SK-N-DZ (cell line): ENCODE measurements around the gene ENDOD1.
A peak's percentile ranks its signal among the peaks of the same experiment; 100 is the strongest.

Experiments
- DNase-seq: peaks from one replicate; pipeline ENCODE4 v3.0.0-alpha.2; 2015; ENCODE audit warnings: low spot score

The ENDOD1 gene

GRCh38 chr11:95076981-95077380 is 12.7 kb upstream of the ENDOD1 start:
- no peak for DNase-seq

GRCh38 chr11:95078526-95078925 is 11.1 kb upstream of the ENDOD1 start:
- peak; percentile 47 for DNase-seq

GRCh38 chr11:95081010-95081409 is 8.6 kb upstream of the ENDOD1 start:
- DNase-seq, result no peak

GRCh38 chr11:95081412-95081811 is 8.2 kb upstream of the ENDOD1 start:
- DNase-seq, result no peak

GRCh38 chr11:95082576-95083001 is 7.1 kb upstream of the ENDOD1 start:
- no peak for DNase-seq

- DNase-seq, result no peak
Observed at GRCh38 chr11:95084509-95084908, 5.1 kb upstream of the ENDOD1 start.

- DNase-seq, result no peak
Observed at GRCh38 chr11:95085117-95085816, 4.4 kb upstream of the ENDOD1 start.

- DNase-seq, result no peak
Observed at GRCh38 chr11:95086151-95086550, 3.5 kb upstream of the ENDOD1 start.

GRCh38 chr11:95086836-95087570 is 2.6 kb upstream of the ENDOD1 start:
- no peak for DNase-seq

- no peak for DNase-seq
Observed at GRCh38 chr11:95088946-95089619, 563 bp upstream of the ENDOD1 start.

GRCh38 chr11:95091663-95092180 is 2.1 kb downstream of the ENDOD1 start:
- no peak for DNase-seq

- no peak for DNase-seq
Observed at GRCh38 chr11:95092549-95093324, 3.1 kb downstream of the ENDOD1 start.

- no peak for DNase-seq
Observed at GRCh38 chr11:95093548-95093947, 3.9 kb downstream of the ENDOD1 start.

- no peak for DNase-seq
Observed at GRCh38 chr11:95095858-95096587, 6.4 kb downstream of the ENDOD1 start.

GRCh38 chr11:95097209-95097608 is 7.6 kb downstream of the ENDOD1 start:
- no peak for DNase-seq

GRCh38 chr11:95098826-95099225 is 9.2 kb downstream of the ENDOD1 start:
- no peak for DNase-seq

GRCh38 chr11:95100191-95100648 is 10.6 kb downstream of the ENDOD1 start:
- peak; percentile 39 for DNase-seq

- no peak for DNase-seq
Observed at GRCh38 chr11:95100856-95101507, 11.3 kb downstream of the ENDOD1 start.

- no peak for DNase-seq
Observed at GRCh38 chr11:95101935-95102334, 12.3 kb downstream of the ENDOD1 start.

GRCh38 chr11:95102733-95103132 is 13.1 kb downstream of the ENDOD1 start:
- DNase-seq, result no peak
